HL-60 (cell line): Measurements from ENCODE around the gene CDC23.

Experiments used
- DNase-seq, 2 experiments: peaks; one replicate each; pipeline ENCODE4 v3.0.0-alpha.2; 2010 to 2020; ENCODE audit warnings: low read depth in 1 of 2, low spot score in 1 of 2
- H3K27ac ChIP-seq: fragments of 250-450 bp; sonication (Bioruptor Pico); replicated peaks from 2 replicates; pipeline ENCODE4 v1.5.1; 2020; ENCODE audit warnings: mild to moderate bottlenecking, moderate library complexity
- H3K27me3 ChIP-seq: fragments of 250-450 bp; sonication (Bioruptor Pico); 2 replicates; pipeline ENCODE4 v1.5.1; 2021; ENCODE audit warnings: mild to moderate bottlenecking, moderate library complexity; ENCODE audit not compliant: insufficient read depth, poor library complexity, severe bottlenecking
- H3K4me3 ChIP-seq: replicated peaks from 2 replicates; pipeline ENCODE4 v1.5.1; 2011; ENCODE audit warnings: mild to moderate bottlenecking, control low read depth, low read length; ENCODE audit not compliant: insufficient read depth
- CTCF ChIP-seq: IDR thresholded peaks from one replicate; pipeline ENCODE4 v1.5.1; 2011; ENCODE audit warnings: low read length, control low read depth, inconsistent platforms; ENCODE audit not compliant: insufficient read depth
- GABPA ChIP-seq: IDR thresholded peaks from 2 replicates; pipeline ENCODE4 v1.6.1; 2012; ENCODE audit warnings: low read depth
- POLR2AphosphoS5 ChIP-seq: IDR thresholded peaks from 2 replicates; pipeline ENCODE4 v1.6.1; 2012; ENCODE audit warnings: low read depth
- REST ChIP-seq: IDR thresholded peaks from 2 replicates; pipeline ENCODE4 v1.6.1; 2012; ENCODE audit warnings: low read depth; ENCODE audit not compliant: insufficient replicate concordance
- SPI1 ChIP-seq: IDR thresholded peaks from 2 replicates; pipeline ENCODE4 v1.6.1; 2012; ENCODE audit warnings: low read depth, mild to moderate bottlenecking, borderline replicate concordance

Gene CDC23

DNA sequence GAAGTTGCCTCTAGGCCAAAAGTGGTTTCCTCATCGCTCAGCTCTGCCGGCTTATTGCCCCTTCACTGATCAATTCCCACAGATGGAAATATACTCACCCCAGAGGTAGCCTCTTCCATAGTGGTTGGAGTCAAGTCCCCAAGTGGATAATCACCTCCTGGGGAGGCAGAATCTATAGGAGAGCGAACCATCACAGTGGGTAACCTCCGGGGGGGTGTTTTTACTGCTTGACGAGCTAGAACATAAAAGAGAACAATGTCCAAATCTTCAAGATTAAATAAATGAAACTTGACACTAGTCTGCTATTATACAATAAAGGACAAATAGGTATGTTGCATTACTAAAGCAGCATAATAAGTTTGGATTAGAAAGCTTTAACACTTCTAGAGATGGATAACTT, 44.0 kb downstream of the CDC23 start:
- no peak for DNase-seq
- no peak overlapping the region for H3K27ac ChIP-seq
- no peak for TF ChIP-seq POLR2AphosphoS5
- TF ChIP-seq SPI1, result no peak
- H3K4me3 ChIP-seq, result no peak overlapping the region
- H3K27me3 ChIP-seq, result no peaks in the 10 kb centered on the region

DNA sequence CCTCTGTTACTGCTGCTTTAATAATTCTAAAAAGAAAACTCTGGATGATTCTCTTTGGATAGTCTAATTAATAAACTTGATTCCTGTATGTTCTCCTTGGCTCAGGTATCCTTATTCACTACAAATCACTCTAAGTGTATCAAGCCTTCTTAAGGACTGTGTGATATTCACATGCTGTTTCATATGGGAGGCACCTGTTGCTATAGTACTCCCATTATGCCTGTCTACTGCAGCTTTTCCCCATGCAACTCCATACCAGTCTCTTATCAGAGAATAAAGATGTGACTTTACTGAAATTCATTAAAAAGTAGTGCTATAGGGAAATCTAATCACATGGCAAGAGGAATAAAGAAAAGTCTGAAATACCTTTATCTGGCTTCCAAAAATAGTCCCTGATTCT, 49.4 kb downstream of the CDC23 start:
- H3K4me3 ChIP-seq, result no peak overlapping the region
- no peak overlapping the region for H3K27ac ChIP-seq
- DNase-seq, result no peak
- no peak for TF ChIP-seq CTCF
- no peak for TF ChIP-seq SPI1
- no peak for TF ChIP-seq REST
- TF ChIP-seq POLR2AphosphoS5, result no peak
- no peak for TF ChIP-seq GABPA
- no peaks in the 10 kb centered on the region for H3K27me3 ChIP-seq

DNA sequence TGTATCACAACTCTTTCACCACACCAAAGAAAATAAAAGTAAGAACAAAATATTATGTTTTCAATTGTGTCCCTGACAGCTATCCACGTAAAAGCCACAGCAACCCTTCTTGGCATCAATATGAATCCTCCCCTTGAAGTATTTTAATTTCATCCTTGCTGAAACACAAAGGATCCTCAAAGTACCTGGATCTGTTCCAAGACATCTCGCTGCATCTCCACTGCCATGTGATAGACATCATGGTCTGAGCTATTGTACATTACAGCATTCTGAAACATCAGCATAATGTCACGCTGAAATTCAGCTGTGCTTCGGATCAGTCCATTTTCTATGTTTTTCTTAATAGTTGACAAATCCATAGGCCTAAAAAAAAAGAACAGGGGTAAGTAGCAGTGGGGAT, 52.4 kb downstream of the CDC23 start:
- no peak for DNase-seq
- no peak overlapping the region for H3K4me3 ChIP-seq
- no peaks in the 10 kb centered on the region for H3K27me3 ChIP-seq
- H3K27ac ChIP-seq, result no peak overlapping the region
- TF ChIP-seq GABPA (no peak), SPI1 (no peak), CTCF (no peak), POLR2AphosphoS5 (no peak), REST (no peak)

- H3K4me3 ChIP-seq, result no peak overlapping the region
- H3K27ac ChIP-seq, result no peak overlapping the region
- H3K27me3 ChIP-seq, result no peaks in the 10 kb centered on the region
- DNase-seq, result no peak
- TF ChIP-seq REST, result no peak
- no peak for TF ChIP-seq SPI1
- TF ChIP-seq CTCF, result no peak
- no peak for TF ChIP-seq GABPA
- no peak for TF ChIP-seq POLR2AphosphoS5
Observed at GRCh38 chr5:138159666-138160065, 53.5 kb downstream of the CDC23 start.
